HG03175 (cell line): ENCODE measurements around the gene ADGRG3.

Experiments used
- ATAC-seq: cut with Tn5 transposase; IDR thresholded peaks from one replicate; pipeline ENCODE4 v1.9.1; 2021; ENCODE audit warnings: mild to moderate bottlenecking, moderate library complexity; ENCODE audit not compliant: unreplicated experiment

The ADGRG3 gene

GRCh38 chr16:57734925-57735754, 67.0 kb downstream of the ADGRG3 start:
- ATAC-seq: peak; percentile 85

- ATAC-seq: no peak
Measured at GRCh38 chr16:57735755-57736418, 67.8 kb downstream of the ADGRG3 start, which contains the start of gene KATNB1. Gene KATNB1, plus strand, starts transcription at chr16:57735770. Its CDS starts 1,474 bp downstream, at chr16:57737244.

GRCh38 chr16:57736419-57737351, 68.6 kb downstream of the ADGRG3 start:
- no peak for ATAC-seq

- no peak for ATAC-seq
Measured at GRCh38 chr16:57738844-57739243, 70.7 kb downstream of the ADGRG3 start.
